Peyer's patch (tissue), 4 donors: Measurements from ENCODE around the gene LRRC25. TPM values are rescaled to one million over a fixed set of nuclear protein-coding genes. Genes with fewer than 3 reads are reported as not detected.

Experiments
- DNase-seq, 3 donors: peaks; one replicate each; pipeline ENCODE4 v3.0.0-alpha.2; 2017 to 2019
- H3K27ac ChIP-seq, 4 donors: fragments of 200-600 bp; sonication (generic); one replicate each; pipeline ENCODE4 v1.5.1; 2016 to 2019
- H3K27me3 ChIP-seq, 2 donors: fragments of 200-600 bp; sonication (generic); one replicate each; pipeline ENCODE4 v1.5.1; 2019
- H3K36me3 ChIP-seq, 3 donors: fragments of 200-600 bp; sonication (generic); one replicate each; pipeline ENCODE4 v1.5.1; 2016 to 2019
- H3K4me1 ChIP-seq, 4 donors: fragments of 200-600 bp; sonication (generic); one replicate each; pipeline ENCODE4 v1.5.1; 2016 to 2019
- H3K4me3 ChIP-seq, 4 donors: fragments of 200-600 bp; sonication (generic); 1 replicate in 3 of 4; 2 replicates in 1 of 4; pipeline ENCODE4 v1.5.1; 2016 to 2019; ENCODE audit warnings: mild to moderate bottlenecking in 1 of 4
- H3K9me3 ChIP-seq, 4 donors: fragments of 200-600 bp; sonication (generic); one replicate each; pipeline ENCODE4 v1.5.1; 2016 to 2019; ENCODE audit warnings: mild to moderate bottlenecking in 1 of 4
- CTCF ChIP-seq, 6 experiments: fragments of 450-650 bp in 4 of 6; fragments of 200-600 bp in 2 of 6; sonication (generic) in 1 of 6; IDR thresholded peaks; one replicate each; pipeline ENCODE4 v1.5.1; 2017 to 2019; ENCODE audit warnings: antibody characterized with exemption in 6 of 6, mild to moderate bottlenecking in 3 of 6, moderate library complexity in 1 of 6
- POLR2A ChIP-seq, 2 donors: fragments of 450-650 bp; IDR thresholded peaks; one replicate each; pipeline ENCODE4 v1.5.1; 2017; ENCODE audit warnings: antibody characterized with exemption in 2 of 2, mild to moderate bottlenecking in 2 of 2, moderate library complexity in 2 of 2
- total RNA-seq, 4 donors: library from RNA; depleted of rRNA; stranded (reverse); fragments of >200 nt; gene quantifications; one replicate each; pipeline ENCODE4 v1.1.0, GENCODE V29; 2016

LRRC25 gene
- total RNA-seq, 4 donors from 2014 or later: 2.5 to 4.2 (median 3.6) TPM

DNA sequence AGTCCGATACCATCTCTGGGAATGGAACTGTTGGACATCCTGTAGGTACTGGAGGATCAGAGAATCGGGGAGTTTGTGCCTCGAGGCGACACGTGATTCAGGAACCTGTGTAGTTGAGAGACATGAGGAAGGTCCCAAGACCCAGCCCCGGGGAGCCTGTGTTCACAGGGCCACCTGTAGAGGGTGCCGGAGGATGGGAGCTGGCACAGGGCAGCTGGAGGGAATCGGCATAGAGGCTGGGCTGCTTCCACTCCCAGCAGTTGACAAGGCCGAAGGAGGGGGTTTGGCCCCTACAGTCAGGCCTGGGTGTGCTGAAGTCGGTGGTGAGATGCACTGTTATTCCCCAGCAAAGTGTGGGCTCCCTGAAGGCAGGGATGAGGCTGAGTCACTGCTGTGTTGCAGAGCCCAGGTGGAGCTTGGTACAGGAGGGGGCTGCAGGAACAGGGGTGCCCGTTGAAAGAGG, 43.0 kb upstream of the LRRC25 start:
- no peak for TF ChIP-seq POLR2A (IDR thresholded peaks at IDR 0.05)
- TF ChIP-seq CTCF (IDR thresholded peaks at IDR 0.05): peak in 4 of 6 experiments; percentile 25 to 39 (median 30)
- Histone ChIP-seq H3K36me3 (peaks cover 0 to 29% (median 0%) of the 10 kb centered on the region in 3 donors), H3K9me3 (no peaks in the 10 kb centered on the region), H3K27ac (peak overlapping the region in 1 of 4 donors; percentile 23), H3K4me1 (peaks cover 0 to 28% (median 15%) of the 10 kb centered on the region in 4 donors), H3K27me3 (no peaks in the 10 kb centered on the region), H3K4me3 (no peak overlapping the region)
- peak in 1 of 3 donors; percentile 63 for DNase-seq

- Histone ChIP-seq H3K27me3 (no peaks in the 10 kb centered on the region), H3K27ac (no peak overlapping the region), H3K4me1 (peaks cover 0 to 28% (median 15%) of the 10 kb centered on the region in 4 donors), H3K4me3 (no peak overlapping the region), H3K9me3 (no peaks in the 10 kb centered on the region), H3K36me3 (peaks cover 0 to 23% (median 0%) of the 10 kb centered on the region in 3 donors)
- TF ChIP-seq POLR2A (IDR thresholded peaks at IDR 0.05): no peak
- no peak for TF ChIP-seq CTCF (IDR thresholded peaks at IDR 0.05)
- DNase-seq: no peak
Observed at GRCh38 chr19:18439910-18440237, 42.5 kb upstream of the LRRC25 start.

DNA sequence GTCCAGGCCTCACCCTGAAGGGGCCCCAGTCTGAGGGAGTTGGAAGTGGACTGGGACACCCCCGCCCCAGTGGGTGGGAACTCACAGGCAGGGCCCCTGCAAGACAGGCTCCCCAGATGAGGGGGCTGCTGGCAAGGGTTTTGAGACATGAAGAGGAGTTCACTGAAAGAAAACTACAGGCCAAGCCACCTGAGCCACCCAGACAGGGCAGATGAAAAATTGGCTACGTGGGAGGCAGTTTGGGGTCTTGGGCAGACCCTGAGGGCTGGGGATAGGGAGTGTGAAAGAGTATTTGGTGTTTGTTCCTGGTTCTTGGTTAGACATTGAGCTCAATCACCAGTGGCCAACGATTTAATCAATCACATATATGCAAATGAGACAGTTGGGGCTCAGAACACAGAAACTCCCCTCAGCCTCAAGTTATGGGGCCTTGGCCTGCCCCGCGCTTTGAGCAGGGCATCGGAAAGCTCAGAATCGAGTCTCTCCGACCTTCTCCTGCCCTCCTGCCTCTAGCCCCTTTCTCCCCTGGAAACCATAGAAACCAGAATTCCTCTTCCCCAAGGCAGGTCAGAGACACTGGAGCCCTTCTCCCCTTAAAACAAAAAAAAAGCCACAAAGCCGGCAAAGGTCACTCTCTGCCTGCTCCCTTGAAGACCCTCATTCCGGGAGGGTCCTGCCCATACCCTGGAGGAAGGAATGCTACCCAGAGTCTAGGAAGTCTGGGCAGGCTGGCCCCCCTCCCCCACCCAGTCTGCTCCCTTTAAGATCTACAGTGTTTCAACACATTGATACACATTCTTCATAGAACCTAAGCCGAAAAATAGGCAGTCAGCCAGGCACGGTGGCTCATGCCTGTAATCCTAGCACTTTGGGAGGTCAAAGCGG, 41.8 kb upstream of the LRRC25 start:
- TF ChIP-seq CTCF (IDR thresholded peaks at IDR 0.05) (no peak), POLR2A (IDR thresholded peaks at IDR 0.05) (no peak)
- Histone ChIP-seq H3K4me1 (peaks cover 0 to 28% (median 16%) of the 10 kb centered on the region in 4 donors), H3K4me3 (no peak overlapping the region), H3K27ac (peak overlapping the region in 1 of 4 donors; percentile 68), H3K9me3 (no peaks in the 10 kb centered on the region), H3K27me3 (no peaks in the 10 kb centered on the region), H3K36me3 (peaks cover 0 to 17% (median 0%) of the 10 kb centered on the region in 3 donors)
- peak in 1 of 3 donors; percentile 51 for DNase-seq

GRCh38 chr19:18438331-18439024, 41.1 kb upstream of the LRRC25 start:
- no peaks in the 10 kb centered on the region for H3K27me3 ChIP-seq
- peak in 1 of 3 donors; percentile 54 for DNase-seq
- TF ChIP-seq POLR2A (IDR thresholded peaks at IDR 0.05): no peak
- TF ChIP-seq CTCF (IDR thresholded peaks at IDR 0.05): no peak
- peaks cover 0 to 9% (median 0%) of the 10 kb centered on the region in 3 donors for H3K36me3 ChIP-seq
- H3K9me3 ChIP-seq: no peaks in the 10 kb centered on the region
- peak overlapping the region; percentile 39 to 78 (median 70) for H3K27ac ChIP-seq
- peak overlapping the region; percentile 44 to 65 (median 62) for H3K4me3 ChIP-seq
- peaks cover 0 to 28% (median 20%) of the 10 kb centered on the region in 4 donors for H3K4me1 ChIP-seq

DNA sequence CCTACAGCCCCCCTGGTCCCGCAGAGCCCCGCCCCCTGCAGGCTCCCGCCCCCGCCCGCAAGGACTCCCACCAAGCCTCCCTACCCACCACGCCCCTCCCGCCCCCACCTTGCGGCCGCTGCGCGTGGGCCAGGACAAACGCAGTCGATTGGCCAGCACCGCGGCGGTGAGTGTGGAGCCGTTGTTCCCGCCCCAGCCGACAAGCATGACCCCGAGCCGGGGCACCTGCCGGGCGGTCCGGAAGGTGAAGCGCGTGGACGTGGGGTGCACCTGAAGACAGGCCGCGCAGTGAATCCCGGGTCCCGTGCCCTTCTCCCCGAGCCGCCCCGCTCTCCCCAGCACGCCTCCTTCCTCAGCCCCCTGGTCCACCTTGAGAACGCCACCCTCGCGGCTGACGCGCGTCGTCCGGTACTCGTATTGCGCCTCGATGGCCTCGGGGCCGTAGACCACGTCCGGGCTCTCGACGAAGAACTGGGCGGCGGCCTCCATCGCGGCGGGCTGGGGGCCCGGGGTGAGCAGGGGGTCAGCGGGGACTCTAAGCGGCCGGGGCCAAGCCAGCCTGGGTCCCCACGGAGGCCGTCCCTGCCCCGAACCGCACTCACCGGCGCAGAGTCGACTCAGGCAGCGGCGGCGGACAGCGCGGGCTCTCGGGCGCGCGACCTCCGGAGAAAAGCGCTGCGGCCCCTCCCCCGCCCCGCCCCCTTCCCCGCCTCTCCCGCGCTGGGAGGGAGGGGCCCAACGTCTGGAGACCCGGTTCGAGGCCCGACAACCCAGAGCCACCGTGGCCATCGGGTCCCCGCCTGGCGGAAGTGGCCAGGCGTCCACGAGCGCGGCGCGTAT, 40.3 kb upstream of the LRRC25 start, which contains the start of gene ISYNA1:
Gene ISYNA1, minus strand, starts transcription at position 643 of the 840 bp plus-strand sequence. Its CDS starts 154 bp downstream, at position 489.
- Histone ChIP-seq H3K36me3 (peaks cover 0 to 2% (median 0%) of the 10 kb centered on the region in 3 donors), H3K27me3 (no peaks in the 10 kb centered on the region), H3K9me3 (no peaks in the 10 kb centered on the region), H3K27ac (peak within 1 kb of the TSS; percentile 39 to 78 (median 70)), H3K4me3 (peak within 1 kb of the TSS; percentile 44 to 65 (median 62)), H3K4me1 (peaks cover 0 to 34% (median 23%) of the 10 kb centered on the region in 4 donors)
- DNase-seq: peak in 2 of 3 donors; percentile 68 to 86
- no peak for TF ChIP-seq POLR2A (IDR thresholded peaks at IDR 0.05)
- TF ChIP-seq CTCF (IDR thresholded peaks at IDR 0.05): no peak
